HepG2 (cell line): Measurements from ENCODE around the gene BTF3L4. TPM values are rescaled to one million over a fixed set of nuclear protein-coding genes. Genes with fewer than 3 reads are reported as not detected.

Experiments
- BCL6 ChIP-seq: IDR thresholded peaks from 2 replicates; pipeline ENCODE4 v1.6.1; 2016; ENCODE audit warnings: missing genetic modification reagents, missing compliant biosample characterization
- BRF2 ChIP-seq: sonication (generic); formaldehyde crosslinking; IDR thresholded peaks from 2 replicates; pipeline ENCODE4 v1.8.1; 2022; ENCODE audit warnings: mild to moderate bottlenecking, missing genetic modification reagents
- CCAR2 ChIP-seq: fragments of 200-400 bp; formaldehyde crosslinking; optimal IDR thresholded peaks from 2 replicates; pipeline ENCODE3; 2018; ENCODE audit warnings: low read depth, mild to moderate bottlenecking, low read length, moderate library complexity
- CHD2 ChIP-seq: IDR thresholded peaks from 2 replicates; pipeline ENCODE4 v1.6.1; 2011; ENCODE audit warnings: low read depth, low read length, improper control_type of control experiment
- DPF2 ChIP-seq: sonication (generic); formaldehyde crosslinking; IDR thresholded peaks from 2 replicates; pipeline ENCODE4 v1.4.0; 2020; ENCODE audit warnings: mild to moderate bottlenecking, low read depth, missing genetic modification reagents, borderline replicate concordance
- FOXJ3 ChIP-seq: sonication (generic); formaldehyde crosslinking; IDR thresholded peaks from 2 replicates; pipeline ENCODE4 v1.4.0; 2020; ENCODE audit warnings: missing genetic modification reagents, mild to moderate bottlenecking, borderline replicate concordance
- GABPB1 ChIP-seq: IDR thresholded peaks from 2 replicates; pipeline ENCODE4 v1.6.1; 2016; ENCODE audit warnings: mild to moderate bottlenecking, missing genetic modification reagents, moderate library complexity, missing compliant biosample characterization
- IRF1 ChIP-seq: sonication (generic); formaldehyde crosslinking; IDR thresholded peaks from 2 replicates; pipeline ENCODE4 v1.4.0; 2020; ENCODE audit warnings: low read depth, mild to moderate bottlenecking, missing genetic modification reagents
- MED13 ChIP-seq: sonication (generic); formaldehyde crosslinking; IDR thresholded peaks from 2 replicates; pipeline ENCODE4 v1.5.0; 2020; ENCODE audit warnings: missing genetic modification reagents
- MXI1 ChIP-seq: IDR thresholded peaks from 3 replicates; pipeline ENCODE4 v1.6.1; 2012; ENCODE audit warnings: low read depth, low read length, inconsistent platforms, borderline replicate concordance
- NCOR1 ChIP-seq: fragments of 200-600 bp; sonication (generic); IDR thresholded peaks from 2 replicates; pipeline ENCODE4 v1.7.0; 2017; ENCODE audit warnings: antibody characterized with exemption, low read length, borderline replicate concordance
- NFKBIZ ChIP-seq: IDR thresholded peaks from 2 replicates; pipeline ENCODE4 v1.6.1; 2018; ENCODE audit warnings: missing genetic modification reagents, missing compliant biosample characterization
- NFRKB ChIP-seq: fragments of 450-650 bp; IDR thresholded peaks from 2 replicates; pipeline ENCODE4 v1.6.1; 2017
- POLR2A ChIP-seq, 2 experiments: IDR thresholded peaks; 2 replicates each; pipeline ENCODE4 v1.6.1; 2011; ENCODE audit warnings: low read depth in 2 of 2, low read length in 2 of 2, mild to moderate bottlenecking in 1 of 2, moderate library complexity in 1 of 2; ENCODE audit not compliant: insufficient read depth in 1 of 2
- REL ChIP-seq: sonication (generic); formaldehyde crosslinking; conservative IDR thresholded peaks from 2 replicates; pipeline ENCODE4 v1.8.0; 2022; ENCODE audit warnings: mild to moderate bottlenecking, missing genetic modification reagents, moderate library complexity
- SAFB2 ChIP-seq: sonication (generic); formaldehyde crosslinking; IDR thresholded peaks from 2 replicates; pipeline ENCODE4 v1.5.1; 2020; ENCODE audit warnings: missing genetic modification reagents, low read depth, mild to moderate bottlenecking, borderline replicate concordance
- SETDB1 ChIP-seq: sonication (generic); formaldehyde crosslinking; IDR thresholded peaks from 2 replicates; pipeline ENCODE4 v1.5.1; 2020; ENCODE audit warnings: missing genetic modification reagents, mild to moderate bottlenecking, borderline replicate concordance
- SOX6 ChIP-seq, 2 experiments: fragments of 450-650 bp in 1 of 2; sonication (generic) in 1 of 2; formaldehyde crosslinking in 1 of 2; IDR thresholded peaks; 2 replicates each; pipeline versions ENCODE4 v1.4.0 to v1.6.1; 2017 to 2020; ENCODE audit warnings: antibody characterized with exemption in 1 of 2, mild to moderate bottlenecking in 1 of 2, missing genetic modification reagents in 1 of 2
- TCF7L2 ChIP-seq: IDR thresholded peaks from 2 replicates; pipeline ENCODE4 v1.6.1; 2011; ENCODE audit warnings: mild to moderate bottlenecking, low read depth, low read length, moderate library complexity
- TSC22D2 ChIP-seq: sonication (generic); formaldehyde crosslinking; IDR thresholded peaks from 2 replicates; pipeline ENCODE4 v1.5.1; 2020; ENCODE audit warnings: missing genetic modification reagents, mild to moderate bottlenecking, borderline replicate concordance
- YEATS4 ChIP-seq: sonication (generic); formaldehyde crosslinking; IDR thresholded peaks from 2 replicates; pipeline ENCODE4 v1.4.0; 2020; ENCODE audit warnings: missing genetic modification reagents, borderline replicate concordance
- ZBTB20 ChIP-seq: sonication (generic); formaldehyde crosslinking; IDR thresholded peaks from 2 replicates; pipeline ENCODE4 v1.8.1; 2023; ENCODE audit warnings: missing genetic modification reagents, low read depth, mild to moderate bottlenecking, borderline replicate concordance
- ZC3H4 ChIP-seq: sonication (generic); formaldehyde crosslinking; IDR thresholded peaks from 2 replicates; pipeline ENCODE4 v1.4.0; 2020; ENCODE audit warnings: missing genetic modification reagents, borderline replicate concordance
- ZNF44 ChIP-seq: sonication (generic); formaldehyde crosslinking; IDR thresholded peaks from 2 replicates; pipeline ENCODE4 v1.5.1; 2020; ENCODE audit warnings: mild to moderate bottlenecking, missing genetic modification reagents
- ZNF451 ChIP-seq: sonication (generic); formaldehyde crosslinking; IDR thresholded peaks from 2 replicates; pipeline ENCODE4 v1.5.0; 2020; ENCODE audit warnings: mild to moderate bottlenecking, missing genetic modification reagents
- ZNF563 ChIP-seq: sonication (generic); formaldehyde crosslinking; IDR thresholded peaks from 2 replicates; pipeline ENCODE4 v1.8.0; 2022; ENCODE audit warnings: mild to moderate bottlenecking, moderate library complexity, missing genetic modification reagents
- ZNF713 ChIP-seq: sonication (generic); formaldehyde crosslinking; IDR thresholded peaks from 2 replicates; pipeline ENCODE4 v1.4.0; 2020; ENCODE audit warnings: mild to moderate bottlenecking, missing genetic modification reagents
- ZNF740 ChIP-seq: sonication (generic); formaldehyde crosslinking; IDR thresholded peaks from 2 replicates; pipeline ENCODE4 v1.4.0; 2020; ENCODE audit warnings: missing genetic modification reagents
- ZNF746 ChIP-seq: sonication (generic); formaldehyde crosslinking; IDR thresholded peaks from 2 replicates; pipeline ENCODE4 v1.8.0; 2022; ENCODE audit warnings: mild to moderate bottlenecking, missing genetic modification reagents
- ZNF879 ChIP-seq: sonication (generic); formaldehyde crosslinking; IDR thresholded peaks from 2 replicates; pipeline ENCODE4 v1.8.1; 2023; ENCODE audit warnings: missing genetic modification reagents
- polyA plus RNA-seq, 8 experiments: library from polyadenylated mRNA; depleted of rRNA in 3 of 8; stranded (reverse) in 7 of 8; unstranded in 1 of 8; fragments of >200 nt; fragmentation: Illumina TruSeq in 4 of 8; extraction: Trizol in 4 of 8; gene quantifications; 2 replicates each; pipeline versions ENCODE4 v1.2.1 to v1.2.3, GENCODE V29; 2011 to 2016; ENCODE audit warnings: low read depth in 4 of 8, missing spikeins in 1 of 8, mixed read lengths in 1 of 8; ENCODE audit not compliant: insufficient read depth in 1 of 8
- total RNA-seq, 5 experiments: library from RNA; depleted of rRNA; stranded (reverse); fragments of >200 nt; fragmentation: Illumina TruSeq; extraction: Trizol; gene quantifications; 2 replicates each; pipeline ENCODE4 v1.2.3, GENCODE V29; 2016; ENCODE audit warnings: low read depth in 1 of 5

BTF3L4 gene
- total and polyA plus RNA-seq, 2 of the 13 experiments (the other 11 are each of a cell fraction or from before 2014, with no cell fraction given) = 59.0 to 74.3 TPM

DNA sequence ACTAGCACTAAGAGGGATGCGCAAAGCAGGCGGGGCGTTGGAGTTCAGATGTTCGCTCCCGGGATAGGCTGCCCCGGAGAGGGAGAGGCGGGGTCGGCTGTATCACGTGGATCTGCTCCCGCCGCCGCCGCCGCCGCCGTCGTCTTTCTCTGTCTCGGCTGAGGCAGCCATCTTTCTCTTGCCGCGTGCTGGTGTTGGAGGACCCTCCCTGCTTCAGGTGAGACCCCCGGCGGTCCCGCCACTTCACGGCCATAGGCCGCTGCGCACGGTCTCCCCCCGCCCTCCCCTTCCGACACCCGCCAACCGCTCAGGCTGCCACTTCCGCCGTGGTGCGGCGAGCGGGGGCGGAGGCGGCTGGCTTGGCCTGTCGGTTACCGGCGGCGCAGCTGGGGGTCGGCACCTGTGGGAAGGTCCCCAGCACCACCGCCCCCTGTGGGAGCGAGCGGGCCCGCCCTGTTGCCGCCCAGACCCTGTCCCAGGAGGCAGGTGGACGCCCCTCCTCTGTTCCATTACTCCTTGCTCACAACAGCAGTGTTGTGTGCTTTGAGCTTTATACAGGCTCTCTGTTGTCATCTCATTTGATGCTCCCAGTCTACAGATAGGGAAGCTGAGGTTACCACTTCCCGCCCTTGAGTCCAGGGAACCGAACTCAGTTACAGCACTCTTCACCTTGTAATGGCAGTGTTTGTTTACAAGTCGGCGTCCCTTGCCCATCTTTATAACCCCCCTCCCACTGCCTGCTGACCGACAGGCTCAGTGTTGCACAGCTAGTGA lies at the start of gene BTF3L4 (continued):
- TF ChIP-seq BRF2 = 0 out of 2 replicates have a peak, but pooled peaks have one; percentile 34
- no peak for TF ChIP-seq BCL6 (CRISPR knock-in tag)
- no peak for TF ChIP-seq NFKBIZ (CRISPR knock-in tag)
- TF ChIP-seq ZNF746 (CRISPR knock-in tag) = no peak; the same call in 1 of the 2 replicates
- TF ChIP-seq NCOR1 = no peak
- TF ChIP-seq MED13 (CRISPR knock-in tag) = 0 out of 2 replicates have a peak, but pooled peaks have one; percentile 36
- peak; percentile 91 for TF ChIP-seq GABPB1
- 0 out of 2 replicates have a peak, but pooled peaks have one; percentile 28 for TF ChIP-seq FOXJ3
- TF ChIP-seq MXI1 = peak; percentile 64; the same call in 1 of the 3 replicates
- TF ChIP-seq ZC3H4 (CRISPR knock-in tag) = no peak
- 0 out of 2 replicates have a peak, but pooled peaks have one; percentile 32 for TF ChIP-seq ZNF740 (CRISPR knock-in tag)
- TF ChIP-seq CCAR2 = no peak
- TF ChIP-seq IRF1 = no peak
- TF ChIP-seq TSC22D2 = no peak
- TF ChIP-seq SAFB2 (CRISPR knock-in tag) = peak; percentile 50
- TF ChIP-seq ZNF879 = peak; percentile 89
- TF ChIP-seq ZNF713 (CRISPR knock-in tag) = peak; percentile 85; the same call in 1 of the 2 replicates
- peak; percentile 85 for TF ChIP-seq YEATS4 (CRISPR knock-in tag)
- TF ChIP-seq ZNF451 = no peak
- no peak for TF ChIP-seq TCF7L2
- peak; percentile 69; the same call in 1 of the 2 replicates for TF ChIP-seq NFRKB
- peak; percentile 66 to 70 for TF ChIP-seq POLR2A (IDR thresholded peaks at IDR 0.05; ENCODE audit: insufficient read depth in 1 of 2, low read depth in 2 of 2, low read length in 2 of 2)
- TF ChIP-seq ZNF563 (CRISPR knock-in tag) = 0 out of 2 replicates have a peak, but pooled peaks have one; percentile 29
- no peak for TF ChIP-seq DPF2 (CRISPR knock-in tag)
- no peak for TF ChIP-seq ZNF44 (CRISPR knock-in tag)
- TF ChIP-seq REL (CRISPR knock-in tag) = no peak
- TF ChIP-seq SOX6 (IDR thresholded peaks at IDR 0.05) = no peak
- TF ChIP-seq SOX6 (CRISPR knock-in tag; IDR thresholded peaks at IDR 0.05) = no peak
- no peak for TF ChIP-seq CHD2
- TF ChIP-seq ZBTB20 (CRISPR knock-in tag) = no peak; the same call in 1 of the 2 replicates
- no peak for TF ChIP-seq SETDB1 (CRISPR knock-in tag)
